CD8-positive, alpha-beta memory T cell (primary cell): ENCODE results near the gene RSRC2. TPM values are rescaled to one million over a fixed set of nuclear protein-coding genes. Genes with fewer than 3 reads are reported as not detected.

ENCODE experiments used
- CTCF ChIA-PET: fragments of 350-600 bp; sonication (Branson Sonifier 250); formaldehyde crosslinking; loops from one replicate; lab custom pipeline; 2021; ENCODE audit warnings: antibody characterized with exemption; lab: Charles Lee
- POLR2A ChIA-PET: fragments of 350-600 bp; sonication (Branson Sonifier 250); formaldehyde crosslinking; loops from one replicate; lab custom pipeline; 2021; ENCODE audit warnings: antibody characterized with exemption; lab: Charles Lee
- DNase-seq, 5 donors: peaks; one replicate each; pipeline versions ENCODE4 v3.0.0 to v3.0.0-alpha.2; 2020 to 2022; ENCODE audit warnings: mixed read lengths in 1 of 5
- H3K27ac ChIP-seq: one replicate; pipeline ENCODE4 v1.7.0; 2013; ENCODE audit warnings: low read depth, mild to moderate bottlenecking, low read length, moderate library complexity
- H3K27me3 ChIP-seq: 2 replicates; pipeline ENCODE4 v1.7.0; 2013; ENCODE audit warnings: low read length, mild to moderate bottlenecking; ENCODE audit not compliant: insufficient read depth, poor library complexity, severe bottlenecking
- H3K36me3 ChIP-seq: 2 replicates; pipeline ENCODE4 v1.7.0; 2013; ENCODE audit warnings: mild to moderate bottlenecking, low read length, moderate library complexity; ENCODE audit not compliant: insufficient read depth
- H3K4me1 ChIP-seq: 2 replicates; pipeline ENCODE4 v1.7.0; 2013; ENCODE audit warnings: mild to moderate bottlenecking, low read length, moderate library complexity; ENCODE audit not compliant: insufficient read depth
- H3K4me3 ChIP-seq: 2 replicates; pipeline ENCODE4 v1.7.0; 2013; ENCODE audit warnings: mild to moderate bottlenecking, low read length
- H3K9me3 ChIP-seq: 2 replicates; pipeline ENCODE4 v1.7.0; 2013; ENCODE audit warnings: mild to moderate bottlenecking, low read length
- H3K27ac Mint-ChIP-seq, 8 donors: one replicate each; pipeline ENCODE4 v1.8.0; 2020 to 2021; ENCODE audit warnings: mixed read lengths in 8 of 8, mild to moderate bottlenecking in 6 of 8, inconsistent platforms in 3 of 8, moderate library complexity in 3 of 8
- H3K27me3 Mint-ChIP-seq, 2 donors: one replicate each; pipeline ENCODE4 v1.8.0; 2020 to 2021; ENCODE audit warnings: mixed read lengths in 2 of 2, mild to moderate bottlenecking in 1 of 2, moderate library complexity in 1 of 2
- H3K36me3 Mint-ChIP-seq, 3 donors: one replicate each; pipeline ENCODE4 v1.8.0; 2020 to 2021; ENCODE audit warnings: mixed read lengths in 3 of 3, inconsistent platforms in 1 of 3, mild to moderate bottlenecking in 1 of 3
- H3K4me1 Mint-ChIP-seq, 3 donors: one replicate each; pipeline ENCODE4 v1.8.0; 2020 to 2021; ENCODE audit warnings: mixed read lengths in 3 of 3, inconsistent platforms in 1 of 3, mild to moderate bottlenecking in 1 of 3
- H3K4me3 Mint-ChIP-seq, 7 donors: one replicate each; pipeline ENCODE4 v1.8.0; 2020 to 2021; ENCODE audit warnings: mixed read lengths in 7 of 7, mild to moderate bottlenecking in 6 of 7, moderate library complexity in 4 of 7, inconsistent platforms in 2 of 7
- H3K9me3 Mint-ChIP-seq, 5 donors: one replicate each; pipeline ENCODE4 v1.8.0; 2020 to 2022; ENCODE audit warnings: mixed read lengths in 5 of 5, mild to moderate bottlenecking in 3 of 5, moderate library complexity in 2 of 5, inconsistent platforms in 1 of 5
- polyA plus RNA-seq: library from polyadenylated mRNA; unstranded; fragments of 300-500 nt; fragmentation: Illumina TruSeq; gene quantifications from one replicate; pipeline ENCODE4 v1.2.3, GENCODE V29; 2021
- total RNA-seq, 2 experiments: library from RNA; stranded (reverse); gene quantifications; one replicate each; pipeline ENCODE4 v1.2.3, GENCODE V29; 2021

The RSRC2 gene
- total and polyA plus RNA-seq, 3 experiments from 2014 or later: 40.3 to 87.1 (median 84.3) TPM

- no peak overlapping the region for H3K4me3 ChIP-seq
- H3K9me3 ChIP-seq: no peaks in the 10 kb centered on the region
- H3K9me3 Mint-ChIP-seq: no peaks in the 10 kb centered on the region
- H3K27me3 Mint-ChIP-seq: no peaks in the 10 kb centered on the region
- no peaks in the 10 kb centered on the region for H3K36me3 ChIP-seq
- H3K4me1 Mint-ChIP-seq: peaks cover 19% of the 10 kb centered on the region in 3 donors
- ChIA-PET POLR2A (no interaction called here), CTCF (no interaction called here)
- no peak overlapping the region for H3K4me3 Mint-ChIP-seq
- H3K27me3 ChIP-seq: no peaks in the 10 kb centered on the region
- peaks cover 33% of the 10 kb centered on the region for H3K4me1 ChIP-seq
- H3K27ac ChIP-seq: peak overlapping the region; percentile 36
- DNase-seq: no peak
- H3K36me3 Mint-ChIP-seq: peaks cover 0 to 36% (median 4%) of the 10 kb centered on the region in 3 donors
- H3K27ac Mint-ChIP-seq: peak overlapping the region in 1 of 8 donors; percentile 78
Measured at GRCh38 chr12:122528582-122528981, 1.8 kb upstream of the RSRC2 start.

GRCh38 chr12:122527478-122527944 lies 775 bp upstream of the RSRC2 start:
- Mint-ChIP-seq H3K27ac (no peak overlapping the region), H3K4me1 (peaks cover 26 to 30% (median 30%) of the 10 kb centered on the region in 3 donors), H3K27me3 (no peaks in the 10 kb centered on the region), H3K4me3 (no peak overlapping the region), H3K36me3 (peaks cover 0 to 34% (median 7%) of the 10 kb centered on the region in 3 donors), H3K9me3 (no peaks in the 10 kb centered on the region)
- Histone ChIP-seq H3K27me3 (no peaks in the 10 kb centered on the region), H3K4me3 (peak overlapping the region; percentile 79), H3K9me3 (no peaks in the 10 kb centered on the region), H3K36me3 (no peaks in the 10 kb centered on the region), H3K27ac (peak overlapping the region; percentile 98), H3K4me1 (peaks cover 42% of the 10 kb centered on the region)
- DNase-seq: peak in 2 of 5 donors; percentile 9 to 22
- CTCF ChIA-PET: interaction anchor here (0.7 to 2.2 kb wide), 2 partner anchors 26 to 29 kb away, joined by 3 to 4 read pairs; partner anchors contain the start of gene ZCCHC8
- POLR2A ChIA-PET: interaction anchor here (1.0 to 2.2 kb wide), 6 partner anchors 24 to 726 kb away, joined by 4 to 65 read pairs (median 5); partner anchors contain the start of genes DIABLO, MPHOSPH9, MTRFR and ZCCHC8

- ChIA-PET POLR2A (interaction anchor here (1.3 to 2.6 kb wide), 2 partner anchors 12 to 23 kb away, joined by 6 to 8 read pairs; partner anchors contain the start of gene ZCCHC8), CTCF (interaction anchor here (1.3 kb wide), 1 partner anchor 23 kb away, joined by 4 read pairs; the partner anchor contains the start of gene ZCCHC8)
- Mint-ChIP-seq H3K27ac (peak overlapping the region in 6 of 8 donors; percentile 3 to 91 (median 84)), H3K4me3 (peak overlapping the region in 3 of 7 donors; percentile 88 to 93 (median 93)), H3K9me3 (no peaks in the 10 kb centered on the region), H3K4me1 (peaks cover 43 to 60% (median 59%) of the 10 kb centered on the region in 3 donors), H3K27me3 (no peaks in the 10 kb centered on the region), H3K36me3 (peaks cover 12 to 56% (median 22%) of the 10 kb centered on the region in 3 donors)
- Histone ChIP-seq H3K4me3 (peak overlapping the region; percentile 22), H3K4me1 (peaks cover 52% of the 10 kb centered on the region), H3K9me3 (no peaks in the 10 kb centered on the region), H3K27ac (peak overlapping the region; percentile 13), H3K27me3 (no peaks in the 10 kb centered on the region), H3K36me3 (peaks cover 20% of the 10 kb centered on the region)
- no peak for DNase-seq
Measured at GRCh38 chr12:122523846-122524718, 2.7 kb downstream of the RSRC2 start.

GRCh38 chr12:122523280-122523679 lies 3.5 kb downstream of the RSRC2 start:
- Histone ChIP-seq H3K9me3 (no peaks in the 10 kb centered on the region), H3K27me3 (no peaks in the 10 kb centered on the region), H3K4me3 (peak overlapping the region; percentile 22), H3K36me3 (peaks cover 27% of the 10 kb centered on the region), H3K27ac (no peak overlapping the region), H3K4me1 (peaks cover 48% of the 10 kb centered on the region)
- H3K4me3 Mint-ChIP-seq: peak overlapping the region in 3 of 7 donors; percentile 88 to 93 (median 93)
- CTCF ChIA-PET: no interaction called here
- no peaks in the 10 kb centered on the region for H3K9me3 Mint-ChIP-seq
- H3K27me3 Mint-ChIP-seq: no peaks in the 10 kb centered on the region
- peak overlapping the region in 7 of 8 donors; percentile 3 to 86 (median 61) for H3K27ac Mint-ChIP-seq
- H3K4me1 Mint-ChIP-seq: peaks cover 43 to 66% (median 66%) of the 10 kb centered on the region in 3 donors
- no peak for DNase-seq
- POLR2A ChIA-PET: interaction anchor here (0.7 to 0.9 kb wide), 2 partner anchors 20 to 22 kb away, joined by 3 read pairs; partner anchors contain the start of gene ZCCHC8
- peaks cover 12 to 64% (median 25%) of the 10 kb centered on the region in 3 donors for H3K36me3 Mint-ChIP-seq

- no peaks in the 10 kb centered on the region for H3K27me3 Mint-ChIP-seq
- peaks cover 47 to 77% (median 76%) of the 10 kb centered on the region in 3 donors for H3K4me1 Mint-ChIP-seq
- Histone ChIP-seq H3K4me1 (peaks cover 37% of the 10 kb centered on the region), H3K9me3 (no peaks in the 10 kb centered on the region), H3K36me3 (peaks cover 51% of the 10 kb centered on the region), H3K4me3 (no peak overlapping the region), H3K27me3 (no peaks in the 10 kb centered on the region), H3K27ac (no peak overlapping the region)
- H3K9me3 Mint-ChIP-seq: no peaks in the 10 kb centered on the region
- POLR2A ChIA-PET: interaction anchor here (1.5 kb wide), 1 partner anchor 20 kb away, joined by 6 read pairs; the partner anchor contains the start of gene ZCCHC8
- CTCF ChIA-PET: interaction anchor here (0.9 kb wide), 1 partner anchor 49 kb away, joined by 3 read pairs; no protein-coding TSS in a partner anchor
- peaks cover 19 to 89% (median 37%) of the 10 kb centered on the region in 3 donors for H3K36me3 Mint-ChIP-seq
- peak overlapping the region in 2 of 8 donors; percentile 21 to 63 for H3K27ac Mint-ChIP-seq
- H3K4me3 Mint-ChIP-seq: no peak overlapping the region
- DNase-seq: no peak
Measured at GRCh38 chr12:122520676-122521075, 6.1 kb downstream of the RSRC2 start.

GRCh38 chr12:122519418-122519817 lies 7.3 kb downstream of the RSRC2 start:
- Histone ChIP-seq H3K27ac (no peak overlapping the region), H3K9me3 (no peaks in the 10 kb centered on the region), H3K4me1 (peaks cover 28% of the 10 kb centered on the region), H3K4me3 (no peak overlapping the region), H3K36me3 (peaks cover 62% of the 10 kb centered on the region), H3K27me3 (no peaks in the 10 kb centered on the region)
- DNase-seq: no peak
- Mint-ChIP-seq H3K4me3 (no peak overlapping the region), H3K27ac (peak overlapping the region in 4 of 8 donors; percentile 23 to 81 (median 56)), H3K9me3 (no peaks in the 10 kb centered on the region), H3K4me1 (peaks cover 37 to 71% (median 71%) of the 10 kb centered on the region in 3 donors), H3K27me3 (no peaks in the 10 kb centered on the region), H3K36me3 (peaks cover 19 to 92% (median 38%) of the 10 kb centered on the region in 3 donors)
- ChIA-PET CTCF (no interaction called here), POLR2A (interaction anchor here (1.4 kb wide), 1 partner anchor 19 kb away, joined by 4 read pairs; the partner anchor contains the start of gene ZCCHC8)

GRCh38 chr12:122518908-122519307 lies 7.8 kb downstream of the RSRC2 start:
- no peak overlapping the region for H3K4me3 ChIP-seq
- Mint-ChIP-seq H3K4me1 (peaks cover 32 to 66% (median 66%) of the 10 kb centered on the region in 3 donors), H3K27me3 (no peaks in the 10 kb centered on the region), H3K9me3 (no peaks in the 10 kb centered on the region), H3K36me3 (peaks cover 19 to 90% (median 38%) of the 10 kb centered on the region in 3 donors), H3K27ac (peak overlapping the region in 4 of 8 donors; percentile 15 to 75 (median 51)), H3K4me3 (peak overlapping the region in 1 of 7 donors; percentile 34)
- CTCF ChIA-PET: no interaction called here
- peaks cover 63% of the 10 kb centered on the region for H3K36me3 ChIP-seq
- no peaks in the 10 kb centered on the region for H3K9me3 ChIP-seq
- no peaks in the 10 kb centered on the region for H3K27me3 ChIP-seq
- POLR2A ChIA-PET: interaction anchor here (1.4 kb wide), 1 partner anchor 18 kb away, joined by 4 read pairs; the partner anchor contains the start of gene ZCCHC8
- no peak for DNase-seq
- H3K4me1 ChIP-seq: peaks cover 23% of the 10 kb centered on the region
- no peak overlapping the region for H3K27ac ChIP-seq
